Measurements from ENCODE around the gene BAG5. TPM values are rescaled to one million over a fixed set of nuclear protein-coding genes. Genes with fewer than 3 reads are reported as not detected.

BAG5 gene
- total and polyA plus RNA-seq, 2 experiments from 2014 or later, result 17.4 to 17.6 TPM

- no peak for TF ChIP-seq CTCF (IDR thresholded peaks at IDR 0.05; ENCODE audit: low read depth, low read length)
- H3K4me3 ChIP-seq, result no peak overlapping the region
- no peaks in the 10 kb centered on the region for H3K4me1 ChIP-seq (ENCODE audit: low read depth)
- H3K36me3 ChIP-seq, result peaks cover 3% of the 10 kb centered on the region
- no peak for DNase-seq (ENCODE audit: low read depth in 1 of 2, low spot score in 1 of 2)
- no peaks in the 10 kb centered on the region for H3K27me3 ChIP-seq
- no peak overlapping the region for H3K27ac ChIP-seq
- H3K9me3 ChIP-seq (ENCODE audit: low read depth), result no peaks in the 10 kb centered on the region
Measured at GRCh38 chr14:103581954-103582703, 19.7 kb upstream of the BAG5 start.

GRCh38 chr14:103581206-103581605 lies 18.7 kb upstream of the BAG5 start:
- DNase-seq (ENCODE audit: low read depth in 1 of 2, low spot score in 1 of 2), result no peak
- Histone ChIP-seq H3K4me1 (ENCODE audit: low read depth) (peaks cover 6% of the 10 kb centered on the region), H3K4me3 (no peak overlapping the region), H3K36me3 (peaks cover 4% of the 10 kb centered on the region), H3K9me3 (ENCODE audit: low read depth) (no peaks in the 10 kb centered on the region), H3K27me3 (no peaks in the 10 kb centered on the region), H3K27ac (no peak overlapping the region)
- TF ChIP-seq CTCF (IDR thresholded peaks at IDR 0.05; ENCODE audit: low read depth, low read length), result no peak

- Histone ChIP-seq H3K9me3 (ENCODE audit: low read depth) (no peaks in the 10 kb centered on the region), H3K4me1 (ENCODE audit: low read depth) (peaks cover 7% of the 10 kb centered on the region), H3K36me3 (peaks cover 7% of the 10 kb centered on the region), H3K27ac (no peak overlapping the region), H3K27me3 (no peaks in the 10 kb centered on the region), H3K4me3 (no peak overlapping the region)
- no peak for DNase-seq (ENCODE audit: low read depth in 1 of 2, low spot score in 1 of 2)
- no peak for TF ChIP-seq CTCF (IDR thresholded peaks at IDR 0.05; ENCODE audit: low read depth, low read length)
Measured at GRCh38 chr14:103578401-103579075, 16.1 kb upstream of the BAG5 start.

- Histone ChIP-seq H3K36me3 (peaks cover 9% of the 10 kb centered on the region), H3K4me3 (no peak overlapping the region), H3K4me1 (ENCODE audit: low read depth) (peaks cover 7% of the 10 kb centered on the region), H3K27me3 (no peaks in the 10 kb centered on the region), H3K9me3 (ENCODE audit: low read depth) (no peaks in the 10 kb centered on the region), H3K27ac (peak overlapping the region; percentile 48)
- peak; percentile 61 to 94 for DNase-seq (ENCODE audit: low read depth in 1 of 2, low spot score in 1 of 2)
- TF ChIP-seq CTCF (IDR thresholded peaks at IDR 0.05; ENCODE audit: low read depth, low read length), result no peak
Measured at GRCh38 chr14:103576371-103577024, 14.0 kb upstream of the BAG5 start.

- DNase-seq (ENCODE audit: low read depth in 1 of 2, low spot score in 1 of 2), result no peak
- Histone ChIP-seq H3K27me3 (no peaks in the 10 kb centered on the region), H3K4me3 (no peak overlapping the region), H3K27ac (no peak overlapping the region), H3K36me3 (peaks cover 9% of the 10 kb centered on the region), H3K4me1 (ENCODE audit: low read depth) (peaks cover 7% of the 10 kb centered on the region), H3K9me3 (ENCODE audit: low read depth) (no peaks in the 10 kb centered on the region)
- no peak for TF ChIP-seq CTCF (IDR thresholded peaks at IDR 0.05; ENCODE audit: low read depth, low read length)
Measured at GRCh38 chr14:103574707-103575285, 12.3 kb upstream of the BAG5 start.
